Loucy (cell line): ENCODE results near the gene AIFM2.

Experiments
- H2AFZ ChIP-seq: fragments of 200-600 bp; sonication (generic); 2 replicates; pipeline ENCODE4 v1.6.0; 2016; ENCODE audit warnings: antibody characterized with exemption, mild to moderate bottlenecking, low read length, moderate library complexity
- H3F3A ChIP-seq: fragments of 200-600 bp; 2 replicates; pipeline ENCODE4 v1.6.0; 2016; ENCODE audit warnings: antibody characterized with exemption, low read depth, mild to moderate bottlenecking
- H3K27me3 ChIP-seq: fragments of 200-600 bp; sonication (generic); 2 replicates; pipeline ENCODE4 v1.6.1; 2014; ENCODE audit warnings: low read length, mild to moderate bottlenecking; ENCODE audit not compliant: insufficient read depth, poor library complexity, severe bottlenecking
- H3K36me3 ChIP-seq: fragments of 200-600 bp; sonication (generic); 2 replicates; pipeline ENCODE4 v1.6.1; 2016; ENCODE audit warnings: low read length; ENCODE audit not compliant: insufficient read depth
- H3K4me1 ChIP-seq: fragments of 200-600 bp; sonication (generic); 2 replicates; pipeline ENCODE4 v1.5.1; 2014; ENCODE audit warnings: low read length, mild to moderate bottlenecking; ENCODE audit not compliant: insufficient read depth, poor library complexity, severe bottlenecking
- H3K4me2 ChIP-seq: fragments of 200-600 bp; sonication (generic); 2 replicates; pipeline ENCODE4 v1.6.0; 2014; ENCODE audit warnings: antibody characterized with exemption, low read length, low read depth, mild to moderate bottlenecking; ENCODE audit not compliant: poor library complexity, severe bottlenecking
- H3K4me3 ChIP-seq: fragments of 200-600 bp; sonication (generic); 2 replicates; pipeline ENCODE4 v1.5.1; 2014; ENCODE audit warnings: low read length, mild to moderate bottlenecking, mixed read lengths; ENCODE audit not compliant: poor library complexity, severe bottlenecking
- H3K79me2 ChIP-seq: fragments of 200-600 bp; sonication (generic); 2 replicates; pipeline ENCODE4 v1.6.1; 2014; ENCODE audit warnings: low read length; ENCODE audit not compliant: insufficient read depth
- H3K9ac ChIP-seq: fragments of 200-600 bp; sonication (generic); 2 replicates; pipeline ENCODE4 v1.6.0; 2014; ENCODE audit warnings: mild to moderate bottlenecking, low read depth, low read length, moderate library complexity; ENCODE audit not compliant: poor library complexity, severe bottlenecking
- H3K9me2 ChIP-seq: fragments of 200-600 bp; sonication (generic); replicated peaks from 2 replicates; pipeline ENCODE4 v1.6.1; 2016; ENCODE audit warnings: low read depth, low read length, mixed read lengths
- H3K9me3 ChIP-seq: fragments of 200-600 bp; sonication (generic); 2 replicates; pipeline ENCODE4 v1.6.1; 2014; ENCODE audit warnings: mild to moderate bottlenecking, antibody characterized with exemption, low read length, low read depth; ENCODE audit not compliant: insufficient read depth
- H4K20me1 ChIP-seq: fragments of 200-600 bp; sonication (generic); 2 replicates; pipeline ENCODE4 v1.6.0; 2014; ENCODE audit warnings: antibody characterized with exemption, low read length, mild to moderate bottlenecking; ENCODE audit not compliant: insufficient read depth, poor library complexity, severe bottlenecking
- EZH2phosphoT487 ChIP-seq: fragments of 200-600 bp; IDR thresholded peaks from 2 replicates; pipeline ENCODE4 v1.6.1; 2018; ENCODE audit warnings: antibody characterized with exemption, mild to moderate bottlenecking, moderate library complexity, borderline replicate concordance
- TF ChIP-seq, protein P1 (sequence below): fragments of 200-600 bp; sonication (generic); conservative IDR thresholded peaks from 2 replicates; pipeline ENCODE4 v1.5.1; 2014; ENCODE audit warnings: mild to moderate bottlenecking, antibody characterized with exemption, low read length

AIFM2 gene

DNA sequence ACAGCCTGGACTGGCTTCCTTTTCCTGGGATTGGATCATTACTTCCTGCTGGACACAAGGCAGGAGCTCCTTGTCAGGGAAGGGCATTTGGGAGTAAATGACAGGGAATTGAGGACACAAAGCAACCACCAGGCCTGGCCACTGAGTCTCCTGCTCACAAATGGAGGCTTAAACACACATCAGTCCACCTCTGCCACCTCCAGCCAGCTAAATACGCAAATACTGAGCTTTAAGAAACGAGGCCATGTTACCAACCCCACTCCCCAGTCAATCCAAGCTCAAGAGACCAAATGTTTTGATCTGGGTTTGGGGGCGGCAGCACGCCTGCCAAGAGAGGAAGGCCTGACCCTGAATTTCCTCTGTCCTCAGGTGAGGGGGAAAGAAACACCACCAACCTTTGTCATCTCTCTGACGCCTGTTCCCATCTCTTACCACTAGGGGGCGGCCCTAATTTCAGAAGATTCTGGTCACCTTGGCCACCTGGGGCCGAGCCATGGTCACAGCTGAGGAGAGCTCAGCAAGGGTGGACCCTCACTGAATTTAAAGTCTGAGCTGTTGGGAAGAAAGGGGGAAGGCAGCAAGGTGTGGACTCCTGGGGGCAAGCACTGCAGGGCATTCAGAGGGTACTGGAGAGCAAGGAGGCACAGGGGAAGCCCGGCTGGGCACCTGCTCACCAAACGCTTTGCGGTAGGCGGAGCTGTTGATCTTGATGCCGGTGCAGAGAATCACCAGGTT lies 16.5 kb downstream of the AIFM2 start:
- H3F3A ChIP-seq: no peaks in the 10 kb centered on the region
- H3K9me3 ChIP-seq: no peaks in the 10 kb centered on the region

DNA sequence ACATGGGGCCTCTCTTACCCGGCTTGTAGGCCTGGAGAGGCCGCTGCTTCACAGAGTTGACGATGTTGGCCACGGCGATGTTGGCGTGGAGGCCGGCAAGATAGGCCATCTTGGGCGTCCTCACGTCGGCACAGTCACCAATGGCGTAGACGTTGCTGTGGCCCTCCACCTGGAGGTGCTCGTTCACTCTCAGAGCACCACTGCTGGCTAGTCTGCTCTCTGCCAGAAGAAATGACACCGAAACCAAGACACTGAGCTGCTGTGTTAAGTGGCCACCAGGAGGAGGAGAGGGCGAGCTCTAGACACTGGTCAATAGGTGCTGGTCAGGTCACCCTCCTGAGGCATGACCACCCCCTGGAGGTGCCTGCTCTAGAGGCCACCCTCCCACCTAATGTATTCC lies 17.7 kb downstream of the AIFM2 start:
- H3F3A ChIP-seq: no peaks in the 10 kb centered on the region
- H3K4me3 ChIP-seq: no peak overlapping the region
- no peak overlapping the region for H3K4me2 ChIP-seq
- no peaks in the 10 kb centered on the region for H3K9me3 ChIP-seq
- H3K27me3 ChIP-seq: no peaks in the 10 kb centered on the region
- H3K9me2 ChIP-seq: no peaks in the 10 kb centered on the region
- no peaks in the 10 kb centered on the region for H3K79me2 ChIP-seq
- H3K4me1 ChIP-seq: no peaks in the 10 kb centered on the region
- H2AFZ ChIP-seq: no peak overlapping the region
- no peak overlapping the region for H3K9ac ChIP-seq
- H4K20me1 ChIP-seq: no peaks in the 10 kb centered on the region
- no peak for TF ChIP-seq EZH2phosphoT487
- no peaks in the 10 kb centered on the region for H3K36me3 ChIP-seq

More for the DNA sequence above, 16.5 kb downstream of the AIFM2 start:
- Histone ChIP-seq H3K4me2 (no peak overlapping the region), H3K4me1 (no peaks in the 10 kb centered on the region), H3K79me2 (no peaks in the 10 kb centered on the region), H3K4me3 (no peak overlapping the region), H3K9me2 (no peaks in the 10 kb centered on the region), H3K36me3 (no peaks in the 10 kb centered on the region), H2AFZ (peak overlapping the region; percentile 67), H4K20me1 (no peaks in the 10 kb centered on the region), H3K9ac (no peak overlapping the region), H3K27me3 (no peaks in the 10 kb centered on the region)
- TF ChIP-seq EZH2phosphoT487: no peak
- TF ChIP-seq, protein P1, sequence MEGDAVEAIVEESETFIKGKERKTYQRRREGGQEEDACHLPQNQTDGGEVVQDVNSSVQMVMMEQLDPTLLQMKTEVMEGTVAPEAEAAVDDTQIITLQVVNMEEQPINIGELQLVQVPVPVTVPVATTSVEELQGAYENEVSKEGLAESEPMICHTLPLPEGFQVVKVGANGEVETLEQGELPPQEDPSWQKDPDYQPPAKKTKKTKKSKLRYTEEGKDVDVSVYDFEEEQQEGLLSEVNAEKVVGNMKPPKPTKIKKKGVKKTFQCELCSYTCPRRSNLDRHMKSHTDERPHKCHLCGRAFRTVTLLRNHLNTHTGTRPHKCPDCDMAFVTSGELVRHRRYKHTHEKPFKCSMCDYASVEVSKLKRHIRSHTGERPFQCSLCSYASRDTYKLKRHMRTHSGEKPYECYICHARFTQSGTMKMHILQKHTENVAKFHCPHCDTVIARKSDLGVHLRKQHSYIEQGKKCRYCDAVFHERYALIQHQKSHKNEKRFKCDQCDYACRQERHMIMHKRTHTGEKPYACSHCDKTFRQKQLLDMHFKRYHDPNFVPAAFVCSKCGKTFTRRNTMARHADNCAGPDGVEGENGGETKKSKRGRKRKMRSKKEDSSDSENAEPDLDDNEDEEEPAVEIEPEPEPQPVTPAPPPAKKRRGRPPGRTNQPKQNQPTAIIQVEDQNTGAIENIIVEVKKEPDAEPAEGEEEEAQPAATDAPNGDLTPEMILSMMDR: peak; percentile 95

DNA sequence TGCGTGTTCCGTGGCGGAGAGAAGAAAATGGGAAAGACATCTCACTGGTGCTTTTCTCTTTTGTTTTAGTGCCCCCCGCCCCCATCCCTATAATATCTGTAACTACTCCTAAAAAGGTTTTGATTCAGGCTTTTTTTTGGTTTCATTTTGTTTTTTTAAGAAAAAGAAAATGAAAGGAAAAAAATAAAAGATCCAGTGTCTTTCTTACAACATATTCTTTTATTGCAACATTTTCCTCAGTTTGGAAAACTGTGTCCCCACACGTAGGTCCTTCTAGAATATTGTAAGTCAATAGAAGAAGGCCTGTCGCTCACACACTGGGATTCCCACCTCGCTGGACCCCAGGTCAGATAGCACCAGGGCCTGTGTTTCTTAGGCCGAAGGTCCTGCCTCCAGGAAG lies 20.6 kb downstream of the AIFM2 start:
- H3K36me3 ChIP-seq: peaks cover 5% of the 10 kb centered on the region; the same call in 1 of the 2 replicates
- TF ChIP-seq EZH2phosphoT487: no peak
- TF ChIP-seq, protein P1: no peak
- no peaks in the 10 kb centered on the region for H3F3A ChIP-seq
- H3K4me1 ChIP-seq: no peaks in the 10 kb centered on the region
- no peak overlapping the region for H2AFZ ChIP-seq
- H3K9me3 ChIP-seq: no peaks in the 10 kb centered on the region
- no peak overlapping the region for H3K4me3 ChIP-seq
- H3K4me2 ChIP-seq: no peak overlapping the region
- H3K79me2 ChIP-seq: no peaks in the 10 kb centered on the region
- H4K20me1 ChIP-seq: no peaks in the 10 kb centered on the region
- no peak overlapping the region for H3K9ac ChIP-seq
- no peaks in the 10 kb centered on the region for H3K9me2 ChIP-seq
- no peaks in the 10 kb centered on the region for H3K27me3 ChIP-seq

DNA sequence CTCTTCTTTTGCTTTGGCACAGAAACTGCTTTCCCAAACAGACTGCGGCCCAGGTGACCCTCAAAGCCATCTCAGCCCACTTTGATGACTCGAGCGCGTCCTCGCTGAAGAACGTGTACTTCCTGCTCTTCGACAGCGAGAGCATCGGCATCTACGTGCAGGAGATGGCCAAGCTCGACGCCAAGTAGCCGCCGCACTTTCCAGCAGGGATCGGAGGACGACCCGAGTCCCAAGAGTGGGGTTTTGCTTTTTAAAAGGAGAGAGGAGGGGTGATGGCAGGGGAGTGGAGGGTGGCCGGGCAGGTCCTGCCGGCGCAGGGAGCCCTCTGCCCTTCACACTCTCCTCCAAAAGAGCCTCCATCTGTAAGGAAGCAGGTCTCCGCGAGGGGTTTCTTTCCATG lies 21.1 kb downstream of the AIFM2 start:
- H3K4me1 ChIP-seq: no peaks in the 10 kb centered on the region
- no peak overlapping the region for H3K4me2 ChIP-seq
- H3K9me2 ChIP-seq: no peaks in the 10 kb centered on the region
- H3K79me2 ChIP-seq: no peaks in the 10 kb centered on the region
- H2AFZ ChIP-seq: no peak overlapping the region
- H3F3A ChIP-seq: no peaks in the 10 kb centered on the region
- no peaks in the 10 kb centered on the region for H4K20me1 ChIP-seq
- no peaks in the 10 kb centered on the region for H3K27me3 ChIP-seq
- no peak overlapping the region for H3K9ac ChIP-seq
- peaks cover 5% of the 10 kb centered on the region; the same call in 1 of the 2 replicates for H3K36me3 ChIP-seq
- no peaks in the 10 kb centered on the region for H3K9me3 ChIP-seq
- TF ChIP-seq, protein P1: no peak
- TF ChIP-seq EZH2phosphoT487: no peak
- H3K4me3 ChIP-seq: no peak overlapping the region
